ENCODE measurements around the gene OCIAD1.
"Not testable (repeated sequence)": the region's sequence is repeated elsewhere in the genome, so short reads cannot be mapped to it uniquely, and the experiment has no call there.

- not testable (repeated sequence) for TF ChIP-seq CTCF, POLR2A, EP300 (IDR thresholded peaks at IDR 0.05)
These were observed 17.9 kb downstream of the OCIAD1 start for GRCh38 chr4:48848799-48849198.
